Endothelial cell of umbilical vein (primary cell): Measurements from ENCODE around the gene CD300H. TPM values are rescaled to one million over a fixed set of nuclear protein-coding genes. Genes with fewer than 3 reads are reported as not detected.

Experiments used
- BruUV-seq: library from RNA; stranded (reverse); fragments of 400-500 nt; replicated peaks from 2 replicates; lab custom pipeline; 2021; lab: Mats Ljungman, UMichigan
- CTCF ChIA-PET: fragments of 300-600, 350-600 bp; sonication (Branson Sonifier 250); formaldehyde crosslinking; loops from one replicate; lab custom pipeline; 2021; ENCODE audit warnings: antibody characterized with exemption, inconsistent platforms; lab: Charles Lee
- POLR2A ChIA-PET: fragments of 300-600, 350-600 bp; sonication (Branson Sonifier 250); formaldehyde crosslinking; loops from one replicate; lab custom pipeline; 2021; ENCODE audit warnings: antibody characterized with exemption, inconsistent platforms; lab: Charles Lee
- DNase-seq: peaks from one replicate; pipeline ENCODE4 v3.0.0-alpha.2; 2011; ENCODE audit warnings: low read depth, low spot score
- FAIRE-seq: peaks from 2 replicates; lab custom pipeline; 2011; peaks lifted over from hg19 to GRCh38; lab: Jason Lieb, UNC
- H2AFZ ChIP-seq: 2 replicates; pipeline ENCODE4 v1.6.0; 2012; ENCODE audit warnings: low read depth, low read length, control low read depth, inconsistent platforms
- H3K27ac ChIP-seq: 2 replicates; pipeline ENCODE4 v1.5.1; 2011; ENCODE audit warnings: low read depth, mild to moderate bottlenecking, control low read depth, low read length, moderate library complexity; ENCODE audit not compliant: insufficient read depth
- H3K27me3 ChIP-seq, 2 experiments: 2 replicates each; pipeline versions ENCODE4 v1.6.0 to v1.6.1; 2011; ENCODE audit warnings: low read length in 2 of 2, mixed read lengths in 1 of 2; ENCODE audit not compliant: control insufficient read depth in 2 of 2, insufficient read depth in 2 of 2
- H3K36me3 ChIP-seq, 2 experiments: 2 replicates in 1 of 2; 3 replicates in 1 of 2; pipeline ENCODE4 v1.5.1; 2011; ENCODE audit warnings: low read length in 2 of 2, mild to moderate bottlenecking in 1 of 2, moderate library complexity in 1 of 2; ENCODE audit not compliant: control insufficient read depth in 2 of 2, insufficient read depth in 2 of 2; ENCODE audit errors: extremely low read depth in 1 of 2
- H3K4me1 ChIP-seq: 3 replicates; pipeline ENCODE4 v1.5.1; 2011; ENCODE audit warnings: mild to moderate bottlenecking, low read length; ENCODE audit not compliant: control insufficient read depth, insufficient read depth; ENCODE audit errors: extremely low read depth
- H3K4me2 ChIP-seq: 2 replicates; pipeline ENCODE4 v1.6.1; 2011; ENCODE audit warnings: low read length, control low read depth, mixed read lengths; ENCODE audit not compliant: insufficient read depth
- H3K4me3 ChIP-seq, 3 experiments: fragments of 200-600 bp in 1 of 3; sonication (generic), shearing (Covaris generic) in 1 of 3; replicated peaks in 1 of 3; 2 replicates each; pipeline ENCODE4 v1.5.1; 2011 to 2016; ENCODE audit warnings: control low read depth in 3 of 3, low read length in 3 of 3, mild to moderate bottlenecking in 2 of 3, inconsistent platforms in 1 of 3, low read depth in 1 of 3, moderate library complexity in 1 of 3; ENCODE audit not compliant: insufficient read depth in 1 of 3
- H3K79me2 ChIP-seq: 2 replicates; pipeline ENCODE4 v1.6.0; 2012; ENCODE audit warnings: low read length, inconsistent platforms; ENCODE audit not compliant: control insufficient read depth, insufficient read depth
- H3K9ac ChIP-seq: replicated peaks from 2 replicates; pipeline ENCODE3; 2011; ENCODE audit warnings: low read length, control low read depth; ENCODE audit not compliant: insufficient read depth; ENCODE audit errors: extremely low read depth
- H3K9me1 ChIP-seq: replicated peaks from 3 replicates; pipeline ENCODE4 v1.6.0; 2011; ENCODE audit warnings: mild to moderate bottlenecking, low read length; ENCODE audit not compliant: control insufficient read depth, insufficient read depth; ENCODE audit errors: extremely low read depth
- H3K9me3 ChIP-seq: replicated peaks from 2 replicates; pipeline ENCODE4 v1.5.1; 2012; ENCODE audit warnings: low read length, inconsistent platforms; ENCODE audit not compliant: control insufficient read depth, insufficient read depth
- H4K20me1 ChIP-seq: replicated peaks from 2 replicates; pipeline ENCODE3; 2011; ENCODE audit warnings: mild to moderate bottlenecking, low read length; ENCODE audit not compliant: control insufficient read depth, insufficient read depth; ENCODE audit errors: extremely low read depth
- EZH2 ChIP-seq: IDR thresholded peaks from 2 replicates; pipeline ENCODE4 v1.6.1; 2012; ENCODE audit warnings: borderline replicate concordance, low read depth, mild to moderate bottlenecking, moderate library complexity, low read length, inconsistent platforms; ENCODE audit not compliant: severe bottlenecking
- FOS ChIP-seq: IDR thresholded peaks from 2 replicates; pipeline ENCODE4 v1.6.1; 2011; ENCODE audit warnings: mild to moderate bottlenecking, low read length, moderate library complexity, borderline replicate concordance; ENCODE audit not compliant: insufficient read depth
- GATA2 ChIP-seq: IDR thresholded peaks from 2 replicates; pipeline ENCODE4 v1.7.0; 2011; ENCODE audit warnings: low read depth, mild to moderate bottlenecking, moderate library complexity, mixed read lengths, low read length; ENCODE audit not compliant: insufficient read length, insufficient read depth
- JUN ChIP-seq: IDR thresholded peaks from 2 replicates; pipeline ENCODE4 v1.6.1; 2011; ENCODE audit warnings: borderline replicate concordance, low read depth; ENCODE audit not compliant: insufficient read length, insufficient read depth
- MAX ChIP-seq: IDR thresholded peaks from 2 replicates; pipeline ENCODE4 v1.6.1; 2011; ENCODE audit not compliant: insufficient read depth, insufficient read length
- MYC ChIP-seq: IDR thresholded peaks from one replicate; pipeline ENCODE4 v1.6.1; 2011; ENCODE audit warnings: mild to moderate bottlenecking, low read depth, low read length
- POLR2A ChIP-seq: IDR thresholded peaks from 2 replicates; pipeline ENCODE4 v1.6.1; 2012; ENCODE audit warnings: low read depth, mild to moderate bottlenecking, control low read depth, low read length
- POLR2AphosphoS5 ChIP-seq: IDR thresholded peaks from 2 replicates; pipeline ENCODE4 v1.6.1; 2012; ENCODE audit warnings: low read depth, mild to moderate bottlenecking, control low read depth, low read length, moderate library complexity; ENCODE audit not compliant: insufficient read depth
- dilution Hi-C: fragments of 300-500 bp; cut with MboI; formaldehyde crosslinking; loops from one replicate; pipeline ENCODE4 v1.15.0; 2019; ENCODE audit warnings: low sequenced_read_pairs; ENCODE audit not compliant: extremely low pct_ligation_motif_present
- intact Hi-C: fragments of 100-400 bp; cut with micrococcal nuclease; formaldehyde crosslinking; loops from one replicate; pipeline ENCODE4 v1.10.0; 2022
- polyA plus RNA-seq, 4 experiments: library from polyadenylated mRNA; depleted of rRNA in 3 of 4; stranded (reverse) in 3 of 4; unstranded in 1 of 4; fragments of >200 nt; gene quantifications; 2 replicates each; pipeline versions ENCODE4 v1.2.1 to v1.2.3, GENCODE V29; 2011 to 2012; ENCODE audit warnings: missing spikeins in 1 of 4
- total RNA-seq: library from RNA; stranded (reverse); gene quantifications from 2 replicates; pipeline ENCODE4 v1.2.3, GENCODE V29; 2021
- TF ChIP-seq, protein P1 (sequence below), 2 donors: IDR thresholded peaks; 1 replicate in 1 of 2; 2 replicates in 1 of 2; pipeline ENCODE4 v1.5.1; 2011; ENCODE audit warnings: low read length in 2 of 2, mild to moderate bottlenecking in 2 of 2, moderate library complexity in 2 of 2, control low read depth in 1 of 2, inconsistent platforms in 1 of 2, low read depth in 1 of 2; ENCODE audit not compliant: insufficient read depth in 1 of 2; ENCODE audit errors: extremely low read depth in 1 of 2

CD300H gene
- total and polyA plus RNA-seq, 2 donors (not counting 3 experiments of a cell fraction or from before 2014, with no cell fraction given), result not detected

DNA sequence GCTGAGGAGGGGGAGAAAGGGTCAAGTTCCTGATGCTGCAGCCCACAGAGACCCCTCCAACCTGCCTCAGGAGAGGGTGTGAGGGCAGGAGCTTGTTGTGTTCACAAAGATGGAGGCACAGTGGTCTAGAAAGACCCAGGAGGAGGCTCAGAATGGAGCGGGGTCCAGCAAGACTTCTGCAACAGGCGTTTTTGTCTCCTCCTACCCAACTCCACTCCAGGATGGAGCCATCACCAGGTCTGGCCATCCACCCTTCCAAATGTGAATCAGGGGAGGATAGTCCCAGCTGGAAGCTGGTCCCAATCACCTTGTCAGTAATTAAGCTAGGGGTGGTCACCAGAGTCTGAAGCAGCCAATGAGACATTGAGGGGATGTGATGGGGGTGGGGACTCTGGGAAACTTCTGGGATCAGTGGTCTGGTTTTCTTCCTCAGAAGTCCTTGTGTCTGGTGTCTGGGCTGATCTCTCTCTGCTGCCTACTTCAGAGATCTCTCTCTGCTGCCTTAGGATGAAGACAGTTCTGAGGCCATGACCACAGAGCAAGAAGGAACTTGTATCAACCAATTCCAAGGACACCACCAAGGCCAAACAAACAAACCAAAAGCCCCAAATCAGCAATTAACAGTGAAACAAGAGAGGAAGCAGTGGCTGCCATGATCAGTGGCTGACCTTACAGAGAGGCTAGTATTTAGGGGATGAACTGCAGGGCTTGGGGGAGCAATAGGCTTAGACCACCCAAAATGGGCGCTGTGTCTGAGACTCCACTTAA lies 50.6 kb downstream of the CD300H start:
- CTCF ChIA-PET, result interaction anchor here (1.1 kb wide), 1 partner anchor 138 kb away, joined by 3 read pairs; no protein-coding TSS in a partner anchor
- POLR2A ChIA-PET, result no interaction called here
- Histone ChIP-seq H3K4me1 (no peaks in the 10 kb centered on the region), H3K9ac (no peak overlapping the region), H3K79me2 (no peaks in the 10 kb centered on the region), H3K36me3 (no peaks in the 10 kb centered on the region), H2AFZ (no peak overlapping the region), H3K4me3 (no peak overlapping the region), H4K20me1 (no peaks in the 10 kb centered on the region), H3K4me2 (no peak overlapping the region), H3K9me3 (no peaks in the 10 kb centered on the region), H3K27ac (no peak overlapping the region), H3K9me1 (no peaks in the 10 kb centered on the region), H3K27me3 (no peaks in the 10 kb centered on the region)
- TF ChIP-seq MYC, result no peak
- TF ChIP-seq EZH2, result no peak
- TF ChIP-seq POLR2A, result no peak
- no peak for TF ChIP-seq POLR2AphosphoS5
- no peak for TF ChIP-seq JUN
- no peak for TF ChIP-seq FOS
- TF ChIP-seq GATA2, result no peak
- TF ChIP-seq, protein P1, sequence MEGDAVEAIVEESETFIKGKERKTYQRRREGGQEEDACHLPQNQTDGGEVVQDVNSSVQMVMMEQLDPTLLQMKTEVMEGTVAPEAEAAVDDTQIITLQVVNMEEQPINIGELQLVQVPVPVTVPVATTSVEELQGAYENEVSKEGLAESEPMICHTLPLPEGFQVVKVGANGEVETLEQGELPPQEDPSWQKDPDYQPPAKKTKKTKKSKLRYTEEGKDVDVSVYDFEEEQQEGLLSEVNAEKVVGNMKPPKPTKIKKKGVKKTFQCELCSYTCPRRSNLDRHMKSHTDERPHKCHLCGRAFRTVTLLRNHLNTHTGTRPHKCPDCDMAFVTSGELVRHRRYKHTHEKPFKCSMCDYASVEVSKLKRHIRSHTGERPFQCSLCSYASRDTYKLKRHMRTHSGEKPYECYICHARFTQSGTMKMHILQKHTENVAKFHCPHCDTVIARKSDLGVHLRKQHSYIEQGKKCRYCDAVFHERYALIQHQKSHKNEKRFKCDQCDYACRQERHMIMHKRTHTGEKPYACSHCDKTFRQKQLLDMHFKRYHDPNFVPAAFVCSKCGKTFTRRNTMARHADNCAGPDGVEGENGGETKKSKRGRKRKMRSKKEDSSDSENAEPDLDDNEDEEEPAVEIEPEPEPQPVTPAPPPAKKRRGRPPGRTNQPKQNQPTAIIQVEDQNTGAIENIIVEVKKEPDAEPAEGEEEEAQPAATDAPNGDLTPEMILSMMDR (IDR thresholded peaks at IDR 0.05; ENCODE audit: extremely low read depth in 1 of 2, insufficient read depth in 1 of 2, low read depth in 1 of 2, low read length in 2 of 2), result no peak
- no peak for TF ChIP-seq MAX
- dilution Hi-C loops (no loop called here), intact Hi-C loops (no loop called here)
- FAIRE-seq (no peak), DNase-seq (no peak)
- BruUV-seq, result no TSS peak
